PC-3 (cell line): Measurements from ENCODE around the gene GOLM1.

Experiments used
- CTCF ChIP-seq: fragments of 300-600 bp; sonication (generic); conservative IDR thresholded peaks from 2 replicates; pipeline ENCODE4 v1.5.1; 2017; ENCODE audit warnings: antibody characterized with exemption, low read depth, mild to moderate bottlenecking, low read length
- EZH2 ChIP-seq: fragments of 300-600 bp; sonication (generic); IDR thresholded peaks from one replicate; pipeline ENCODE4 v1.6.1; 2017; ENCODE audit warnings: antibody characterized with exemption, mild to moderate bottlenecking, low read length; ENCODE audit not compliant: unreplicated experiment

GRCh38 chr9:85978496-85978895, 120.9 kb downstream of the GOLM1 start:
- no peak for TF ChIP-seq EZH2
- no peak for TF ChIP-seq CTCF
